A673 (cell line): ENCODE data around the gene APCDD1L.

Experiments used
- EZH2 ChIP-seq: fragments of 200-600 bp; sonication (generic); IDR thresholded peaks from 2 replicates; pipeline ENCODE4 v1.6.1; 2017; ENCODE audit warnings: borderline replicate concordance, low read depth, mild to moderate bottlenecking, mixed read lengths, antibody characterized with exemption, low read length; ENCODE audit not compliant: poor library complexity, severe bottlenecking
- TF ChIP-seq, protein P1 (sequence below): fragments of 300-800, 200-600 bp; sonication (generic); conservative IDR thresholded peaks from 2 replicates; pipeline ENCODE4 v1.5.1; 2017; ENCODE audit warnings: low read depth, mild to moderate bottlenecking, antibody characterized with exemption, low read length, moderate library complexity, mixed read lengths

DNA sequence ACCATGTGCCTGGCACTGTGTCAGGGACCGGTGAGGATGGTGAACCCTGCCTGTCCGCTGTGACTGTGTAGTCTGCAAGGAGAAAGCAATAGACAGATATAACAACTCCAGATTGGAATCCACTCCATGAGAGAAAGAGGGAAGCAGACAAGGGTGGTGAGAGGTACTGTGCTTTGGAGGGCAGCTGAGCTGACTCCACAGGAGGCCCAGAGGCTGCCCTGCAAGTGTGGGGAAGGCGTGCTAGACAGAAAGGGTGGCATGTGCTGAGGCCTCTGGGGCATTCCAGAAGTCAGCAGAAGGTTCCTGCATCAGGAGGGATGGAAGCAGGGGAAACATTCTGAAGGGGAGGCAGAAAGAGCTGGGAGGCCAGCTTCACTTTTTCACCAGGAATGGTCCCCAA is 39.3 kb upstream of the APCDD1L start:
- TF ChIP-seq, protein P1, sequence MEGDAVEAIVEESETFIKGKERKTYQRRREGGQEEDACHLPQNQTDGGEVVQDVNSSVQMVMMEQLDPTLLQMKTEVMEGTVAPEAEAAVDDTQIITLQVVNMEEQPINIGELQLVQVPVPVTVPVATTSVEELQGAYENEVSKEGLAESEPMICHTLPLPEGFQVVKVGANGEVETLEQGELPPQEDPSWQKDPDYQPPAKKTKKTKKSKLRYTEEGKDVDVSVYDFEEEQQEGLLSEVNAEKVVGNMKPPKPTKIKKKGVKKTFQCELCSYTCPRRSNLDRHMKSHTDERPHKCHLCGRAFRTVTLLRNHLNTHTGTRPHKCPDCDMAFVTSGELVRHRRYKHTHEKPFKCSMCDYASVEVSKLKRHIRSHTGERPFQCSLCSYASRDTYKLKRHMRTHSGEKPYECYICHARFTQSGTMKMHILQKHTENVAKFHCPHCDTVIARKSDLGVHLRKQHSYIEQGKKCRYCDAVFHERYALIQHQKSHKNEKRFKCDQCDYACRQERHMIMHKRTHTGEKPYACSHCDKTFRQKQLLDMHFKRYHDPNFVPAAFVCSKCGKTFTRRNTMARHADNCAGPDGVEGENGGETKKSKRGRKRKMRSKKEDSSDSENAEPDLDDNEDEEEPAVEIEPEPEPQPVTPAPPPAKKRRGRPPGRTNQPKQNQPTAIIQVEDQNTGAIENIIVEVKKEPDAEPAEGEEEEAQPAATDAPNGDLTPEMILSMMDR: no peak
- TF ChIP-seq EZH2: no peak
